ENCODE results near the gene FNBP1.

Gene FNBP1

DNA sequence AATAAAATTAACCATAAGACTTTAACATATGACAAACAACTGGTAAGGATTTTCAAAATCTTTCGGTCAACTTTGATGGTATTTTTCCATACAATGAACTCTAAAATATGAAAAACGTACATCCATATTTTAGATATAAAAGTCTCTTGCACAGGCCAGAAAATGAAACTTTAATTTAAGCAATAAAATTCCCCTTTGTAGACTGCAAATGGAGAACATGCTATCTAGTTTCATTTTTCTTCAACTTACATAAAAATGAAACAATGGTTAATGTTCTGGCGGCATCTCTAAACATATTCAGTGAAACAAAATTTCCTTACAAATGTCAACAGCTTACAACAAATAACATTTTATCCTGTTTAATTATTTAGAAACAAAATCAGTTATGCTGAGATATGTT is 123.7 kb downstream of the FNBP1 start:
- no peak for ATAC-seq
- TF ChIP-seq OSR1 (CRISPR knock-in tag; IDR thresholded peaks at IDR 0.05) = no peak
- no peak for TF ChIP-seq ZFP30 (CRISPR knock-in tag; IDR thresholded peaks at IDR 0.05)
- TF ChIP-seq, protein P1, sequence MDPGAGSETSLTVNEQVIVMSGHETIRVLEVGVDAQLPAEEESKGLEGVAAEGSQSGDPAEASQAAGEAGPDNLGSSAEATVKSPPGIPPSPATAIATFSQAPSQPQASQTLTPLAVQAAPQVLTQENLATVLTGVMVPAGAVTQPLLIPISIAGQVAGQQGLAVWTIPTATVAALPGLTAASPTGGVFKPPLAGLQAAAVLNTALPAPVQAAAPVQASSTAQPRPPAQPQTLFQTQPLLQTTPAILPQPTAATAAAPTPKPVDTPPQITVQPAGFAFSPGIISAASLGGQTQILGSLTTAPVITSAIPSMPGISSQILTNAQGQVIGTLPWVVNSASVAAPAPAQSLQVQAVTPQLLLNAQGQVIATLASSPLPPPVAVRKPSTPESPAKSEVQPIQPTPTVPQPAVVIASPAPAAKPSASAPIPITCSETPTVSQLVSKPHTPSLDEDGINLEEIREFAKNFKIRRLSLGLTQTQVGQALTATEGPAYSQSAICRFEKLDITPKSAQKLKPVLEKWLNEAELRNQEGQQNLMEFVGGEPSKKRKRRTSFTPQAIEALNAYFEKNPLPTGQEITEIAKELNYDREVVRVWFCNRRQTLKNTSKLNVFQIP (CRISPR knock-in tag; IDR thresholded peaks at IDR 0.05; ENCODE audit: borderline replicate concordance, low read depth) = no peak
- no peak for TF ChIP-seq ISL1 (CRISPR knock-in tag; IDR thresholded peaks at IDR 0.05)
- TF ChIP-seq PPARA (CRISPR knock-in tag; IDR thresholded peaks at IDR 0.05; ENCODE audit: borderline replicate concordance) = no peak
- TF ChIP-seq ZNF8 (CRISPR knock-in tag; IDR thresholded peaks at IDR 0.05) = no peak
- TF ChIP-seq, protein P2, sequence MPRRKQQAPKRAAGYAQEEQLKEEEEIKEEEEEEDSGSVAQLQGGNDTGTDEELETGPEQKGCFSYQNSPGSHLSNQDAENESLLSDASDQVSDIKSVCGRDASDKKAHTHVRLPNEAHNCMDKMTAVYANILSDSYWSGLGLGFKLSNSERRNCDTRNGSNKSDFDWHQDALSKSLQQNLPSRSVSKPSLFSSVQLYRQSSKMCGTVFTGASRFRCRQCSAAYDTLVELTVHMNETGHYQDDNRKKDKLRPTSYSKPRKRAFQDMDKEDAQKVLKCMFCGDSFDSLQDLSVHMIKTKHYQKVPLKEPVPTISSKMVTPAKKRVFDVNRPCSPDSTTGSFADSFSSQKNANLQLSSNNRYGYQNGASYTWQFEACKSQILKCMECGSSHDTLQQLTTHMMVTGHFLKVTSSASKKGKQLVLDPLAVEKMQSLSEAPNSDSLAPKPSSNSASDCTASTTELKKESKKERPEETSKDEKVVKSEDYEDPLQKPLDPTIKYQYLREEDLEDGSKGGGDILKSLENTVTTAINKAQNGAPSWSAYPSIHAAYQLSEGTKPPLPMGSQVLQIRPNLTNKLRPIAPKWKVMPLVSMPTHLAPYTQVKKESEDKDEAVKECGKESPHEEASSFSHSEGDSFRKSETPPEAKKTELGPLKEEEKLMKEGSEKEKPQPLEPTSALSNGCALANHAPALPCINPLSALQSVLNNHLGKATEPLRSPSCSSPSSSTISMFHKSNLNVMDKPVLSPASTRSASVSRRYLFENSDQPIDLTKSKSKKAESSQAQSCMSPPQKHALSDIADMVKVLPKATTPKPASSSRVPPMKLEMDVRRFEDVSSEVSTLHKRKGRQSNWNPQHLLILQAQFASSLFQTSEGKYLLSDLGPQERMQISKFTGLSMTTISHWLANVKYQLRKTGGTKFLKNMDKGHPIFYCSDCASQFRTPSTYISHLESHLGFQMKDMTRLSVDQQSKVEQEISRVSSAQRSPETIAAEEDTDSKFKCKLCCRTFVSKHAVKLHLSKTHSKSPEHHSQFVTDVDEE (CRISPR knock-in tag; IDR thresholded peaks at IDR 0.05) = no peak
- TF ChIP-seq, protein P3, sequence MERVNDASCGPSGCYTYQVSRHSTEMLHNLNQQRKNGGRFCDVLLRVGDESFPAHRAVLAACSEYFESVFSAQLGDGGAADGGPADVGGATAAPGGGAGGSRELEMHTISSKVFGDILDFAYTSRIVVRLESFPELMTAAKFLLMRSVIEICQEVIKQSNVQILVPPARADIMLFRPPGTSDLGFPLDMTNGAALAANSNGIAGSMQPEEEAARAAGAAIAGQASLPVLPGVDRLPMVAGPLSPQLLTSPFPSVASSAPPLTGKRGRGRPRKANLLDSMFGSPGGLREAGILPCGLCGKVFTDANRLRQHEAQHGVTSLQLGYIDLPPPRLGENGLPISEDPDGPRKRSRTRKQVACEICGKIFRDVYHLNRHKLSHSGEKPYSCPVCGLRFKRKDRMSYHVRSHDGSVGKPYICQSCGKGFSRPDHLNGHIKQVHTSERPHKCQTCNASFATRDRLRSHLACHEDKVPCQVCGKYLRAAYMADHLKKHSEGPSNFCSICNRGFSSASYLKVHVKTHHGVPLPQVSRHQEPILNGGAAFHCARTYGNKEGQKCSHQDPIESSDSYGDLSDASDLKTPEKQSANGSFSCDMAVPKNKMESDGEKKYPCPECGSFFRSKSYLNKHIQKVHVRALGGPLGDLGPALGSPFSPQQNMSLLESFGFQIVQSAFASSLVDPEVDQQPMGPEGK (CRISPR knock-in tag; IDR thresholded peaks at IDR 0.05; ENCODE audit: borderline replicate concordance) = no peak
- no peak for TF ChIP-seq ZNF70 (CRISPR knock-in tag; IDR thresholded peaks at IDR 0.05)
- TF ChIP-seq ESRRG (CRISPR knock-in tag; IDR thresholded peaks at IDR 0.05) = no peak
- no peak for TF ChIP-seq ARNTL (CRISPR knock-in tag; IDR thresholded peaks at IDR 0.05; ENCODE audit: borderline replicate concordance, low read depth)
- TF ChIP-seq BACH2 (CRISPR knock-in tag; IDR thresholded peaks at IDR 0.05; ENCODE audit: borderline replicate concordance) = no peak
- TF ChIP-seq CSDC2 (CRISPR knock-in tag; IDR thresholded peaks at IDR 0.05) = no peak
- TF ChIP-seq, protein P4, sequence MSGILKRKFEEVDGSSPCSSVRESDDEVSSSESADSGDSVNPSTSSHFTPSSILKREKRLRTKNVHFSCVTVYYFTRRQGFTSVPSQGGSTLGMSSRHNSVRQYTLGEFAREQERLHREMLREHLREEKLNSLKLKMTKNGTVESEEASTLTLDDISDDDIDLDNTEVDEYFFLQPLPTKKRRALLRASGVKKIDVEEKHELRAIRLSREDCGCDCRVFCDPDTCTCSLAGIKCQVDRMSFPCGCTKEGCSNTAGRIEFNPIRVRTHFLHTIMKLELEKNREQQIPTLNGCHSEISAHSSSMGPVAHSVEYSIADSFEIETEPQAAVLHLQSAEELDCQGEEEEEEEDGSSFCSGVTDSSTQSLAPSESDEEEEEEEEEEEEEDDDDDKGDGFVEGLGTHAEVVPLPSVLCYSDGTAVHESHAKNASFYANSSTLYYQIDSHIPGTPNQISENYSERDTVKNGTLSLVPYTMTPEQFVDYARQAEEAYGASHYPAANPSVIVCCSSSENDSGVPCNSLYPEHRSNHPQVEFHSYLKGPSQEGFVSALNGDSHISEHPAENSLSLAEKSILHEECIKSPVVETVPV (CRISPR knock-in tag; IDR thresholded peaks at IDR 0.05) = no peak
- TF ChIP-seq GLIS3 (CRISPR knock-in tag; IDR thresholded peaks at IDR 0.05) = no peak
- TF ChIP-seq SNAI2 (CRISPR knock-in tag; IDR thresholded peaks at IDR 0.05) = no peak
- TF ChIP-seq, protein P5, sequence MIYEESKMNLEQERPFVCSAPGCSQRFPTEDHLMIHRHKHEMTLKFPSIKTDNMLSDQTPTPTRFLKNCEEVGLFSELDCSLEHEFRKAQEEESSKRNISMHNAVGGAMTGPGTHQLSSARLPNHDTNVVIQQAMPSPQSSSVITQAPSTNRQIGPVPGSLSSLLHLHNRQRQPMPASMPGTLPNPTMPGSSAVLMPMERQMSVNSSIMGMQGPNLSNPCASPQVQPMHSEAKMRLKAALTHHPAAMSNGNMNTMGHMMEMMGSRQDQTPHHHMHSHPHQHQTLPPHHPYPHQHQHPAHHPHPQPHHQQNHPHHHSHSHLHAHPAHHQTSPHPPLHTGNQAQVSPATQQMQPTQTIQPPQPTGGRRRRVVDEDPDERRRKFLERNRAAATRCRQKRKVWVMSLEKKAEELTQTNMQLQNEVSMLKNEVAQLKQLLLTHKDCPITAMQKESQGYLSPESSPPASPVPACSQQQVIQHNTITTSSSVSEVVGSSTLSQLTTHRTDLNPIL (CRISPR knock-in tag; IDR thresholded peaks at IDR 0.05; ENCODE audit: low read depth) = no peak

DNA sequence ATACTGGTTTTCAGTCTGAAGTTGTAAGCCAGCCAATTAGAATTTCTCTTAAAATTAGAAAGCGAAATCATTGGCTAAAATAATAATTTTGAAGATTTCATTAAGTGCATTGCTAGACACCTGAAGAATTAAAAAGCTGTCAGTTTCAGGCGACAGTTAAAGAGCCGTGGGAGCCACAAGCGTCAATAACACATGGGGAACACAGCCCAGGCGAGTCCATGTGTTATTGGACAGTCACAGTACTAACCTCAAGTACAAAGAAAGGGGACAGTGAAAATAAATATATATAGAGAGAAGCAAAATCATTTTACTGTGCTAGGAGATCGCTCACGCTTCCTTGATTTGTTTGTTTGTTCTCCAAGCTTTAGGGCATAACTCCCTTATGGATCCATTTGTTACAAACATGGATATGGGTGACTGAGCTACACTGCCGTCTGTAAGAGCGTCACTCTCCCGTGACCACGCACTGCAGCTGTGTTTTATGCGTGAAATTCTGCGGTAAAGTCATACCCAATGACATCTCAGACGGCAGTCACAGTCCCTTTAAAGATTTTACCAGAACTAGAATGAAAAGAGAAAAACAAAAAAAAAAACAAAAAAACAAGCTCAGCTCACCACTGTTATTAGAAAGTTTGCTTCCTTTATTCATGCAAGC is 124.6 kb downstream of the FNBP1 start:
- TF ChIP-seq, protein P4 (CRISPR knock-in tag; IDR thresholded peaks at IDR 0.05) = no peak
- TF ChIP-seq SNAI2 (CRISPR knock-in tag; IDR thresholded peaks at IDR 0.05) = no peak
- TF ChIP-seq ISL1 (CRISPR knock-in tag; IDR thresholded peaks at IDR 0.05) = no peak
- TF ChIP-seq RARB (CRISPR knock-in tag; IDR thresholded peaks at IDR 0.05) = no peak
- TF ChIP-seq, protein P5 (CRISPR knock-in tag; IDR thresholded peaks at IDR 0.05; ENCODE audit: low read depth) = no peak
- no peak for ATAC-seq

Data from SK-N-SH treated with all-trans-retinoic acid at 6 μM for 48 hours (cell line).